GM12878 (cell line): ENCODE data around the gene PID1. TPM values are rescaled to one million over a fixed set of nuclear protein-coding genes. Genes with fewer than 3 reads are reported as not detected.

Source experiments
- ATAC-seq: fragments of 200-7000 bp; cut with Tn5 transposase; 3 replicates; pipeline ENCODE4 v1.9.1; 2020; ENCODE audit warnings: mild to moderate bottlenecking, moderate library complexity
- BruUV-seq: library from RNA; stranded (reverse); fragments of 400-500 nt; replicated peaks from 2 replicates; lab custom pipeline; 2021; lab: Mats Ljungman, UMichigan
- CTCF ChIA-PET: fragments of 300-600 bp; sonication (Branson Sonifier 250); formaldehyde crosslinking; extraction: SDS; loops from one replicate; lab custom pipeline; 2021; ENCODE audit warnings: inconsistent platforms; lab: Yijun Ruan, JAX
- POLR2A ChIA-PET: fragments of 350-600 bp; formaldehyde crosslinking; extraction: SDS; loops from one replicate; lab custom pipeline; 2021; ENCODE audit warnings: inconsistent platforms; lab: Charles Lee
- RAD21 ChIA-PET: fragments of 300-600 bp; sonication (Branson Sonifier 250); formaldehyde crosslinking; loops from one replicate; lab custom pipeline; 2023; ENCODE audit warnings: antibody characterized with exemption; ENCODE audit not compliant: unreplicated experiment; lab: Charles Lee
- SMC1A ChIA-PET: fragments of 300-600 bp; sonication (Branson Sonifier 250); formaldehyde crosslinking; loops from one replicate; lab custom pipeline; 2023; ENCODE audit not compliant: unreplicated experiment, uncharacterized antibody; lab: Charles Lee
- DNase-seq: peaks from one replicate; pipeline ENCODE4 v3.0.0-alpha.2; 2011; ENCODE audit warnings: low read depth, low spot score
- FAIRE-seq: peaks from 3 replicates; lab custom pipeline; 2011; peaks lifted over from hg19 to GRCh38; lab: Jason Lieb, UNC
- H2AFZ ChIP-seq: 2 replicates; pipeline ENCODE4 v1.6.0; 2011; ENCODE audit warnings: low read depth, low read length, control low read depth; ENCODE audit not compliant: control insufficient read depth
- H3K27ac ChIP-seq: 2 replicates; pipeline ENCODE4 v1.5.1; 2011; ENCODE audit warnings: control low read depth; ENCODE audit not compliant: control insufficient read depth, insufficient read depth
- H3K27me3 ChIP-seq, 2 experiments: replicated peaks in 1 of 2; 2 replicates each; pipeline versions ENCODE4 v1.6.0 to v1.6.1; 2011; ENCODE audit warnings: low read length in 1 of 2; ENCODE audit not compliant: control insufficient read depth in 2 of 2, insufficient read depth in 2 of 2
- H3K36me3 ChIP-seq, 2 experiments: 2 replicates each; pipeline ENCODE4 v1.5.1; 2011; ENCODE audit warnings: low read length in 1 of 2; ENCODE audit not compliant: control insufficient read depth in 2 of 2, insufficient read depth in 2 of 2
- H3K4me1 ChIP-seq: 2 replicates; pipeline ENCODE4 v1.6.1; 2011; ENCODE audit warnings: mild to moderate bottlenecking, low read length, moderate library complexity, mixed read lengths; ENCODE audit not compliant: control insufficient read depth, insufficient read depth
- H3K4me2 ChIP-seq: 2 replicates; pipeline ENCODE4 v1.6.0; 2011; ENCODE audit warnings: control low read depth; ENCODE audit not compliant: control insufficient read depth, insufficient read depth
- H3K4me3 ChIP-seq: fragments of 200-600 bp; sonication (generic); 2 replicates; pipeline ENCODE4 v1.5.1; 2016
- H3K79me2 ChIP-seq: 2 replicates; pipeline ENCODE4 v1.6.0; 2011; ENCODE audit warnings: low read length; ENCODE audit not compliant: control insufficient read depth, insufficient read depth
- H3K9ac ChIP-seq: 2 replicates; pipeline ENCODE4 v1.8.0; 2011; ENCODE audit warnings: low read length, control low read depth, mixed read lengths; ENCODE audit not compliant: control insufficient read depth, insufficient read depth
- H3K9me3 ChIP-seq: replicated peaks from 3 replicates; pipeline ENCODE4 v1.5.1; 2011; ENCODE audit warnings: mild to moderate bottlenecking, low read length; ENCODE audit not compliant: control insufficient read depth, insufficient read depth
- H4K20me1 ChIP-seq: 2 replicates; pipeline ENCODE4 v1.6.0; 2011; ENCODE audit not compliant: control insufficient read depth, insufficient read depth
- BCL3 ChIP-seq: IDR thresholded peaks from 2 replicates; pipeline ENCODE4 v1.6.1; 2011; ENCODE audit warnings: borderline replicate concordance, low read depth, mild to moderate bottlenecking, moderate library complexity, low read length; ENCODE audit not compliant: insufficient read depth, poor library complexity, severe bottlenecking
- CBX3 ChIP-seq: fragments of 200-600 bp; sonication (generic); IDR thresholded peaks from 2 replicates; pipeline ENCODE4 v1.6.1; 2016; ENCODE audit warnings: low read depth, borderline replicate concordance
- CHD1 ChIP-seq: IDR thresholded peaks from 2 replicates; pipeline ENCODE4 v1.6.1; 2012; ENCODE audit warnings: low read depth, low read length, improper control_type of control experiment
- KAT2A ChIP-seq: conservative IDR thresholded peaks from 2 replicates; pipeline ENCODE4 v1.6.1; 2011; ENCODE audit warnings: low read depth, low read length; ENCODE audit not compliant: control insufficient read depth
- MTA2 ChIP-seq: fragments of 450-650 bp; IDR thresholded peaks from 2 replicates; pipeline ENCODE4 v1.6.1; 2016; ENCODE audit warnings: low read depth, mild to moderate bottlenecking, moderate library complexity
- NFXL1 ChIP-seq: fragments of 450-650 bp; IDR thresholded peaks from 2 replicates; pipeline ENCODE4 v1.6.1; 2017; ENCODE audit warnings: antibody characterized with exemption, mild to moderate bottlenecking, borderline replicate concordance
- PAX8 ChIP-seq: fragments of 450-650 bp; IDR thresholded peaks from 2 replicates; pipeline ENCODE4 v1.6.1; 2017; ENCODE audit warnings: mild to moderate bottlenecking, moderate library complexity
- POLR2AphosphoS2 ChIP-seq: IDR thresholded peaks from 2 replicates; pipeline ENCODE4 v1.6.1; 2011; ENCODE audit warnings: low read depth, mild to moderate bottlenecking, low read length, improper control_type of control experiment, moderate library complexity
- RELA ChIP-seq: fragments of 450-650 bp; IDR thresholded peaks from 2 replicates; pipeline ENCODE4 v1.8.0; 2014; ENCODE audit warnings: borderline replicate concordance; ENCODE audit not compliant: partially characterized antibody
- RUNX3 ChIP-seq: IDR thresholded peaks from 2 replicates; pipeline ENCODE4 v1.6.1; 2012; ENCODE audit warnings: low read length, inconsistent platforms
- SMAD1 ChIP-seq: fragments of 450-650 bp; IDR thresholded peaks from 2 replicates; pipeline ENCODE4 v1.6.1; 2018; ENCODE audit warnings: mild to moderate bottlenecking, low read depth; ENCODE audit not compliant: partially characterized antibody
- SPI1 ChIP-seq: IDR thresholded peaks from 2 replicates; pipeline ENCODE4 v1.6.1; 2011; ENCODE audit warnings: low read depth, mild to moderate bottlenecking, low read length, moderate library complexity, borderline replicate concordance; ENCODE audit not compliant: insufficient read depth
- SRF ChIP-seq, 2 experiments: IDR thresholded peaks; 2 replicates each; pipeline ENCODE4 v1.6.1; 2011; ENCODE audit warnings: low read depth in 2 of 2, low read length in 2 of 2, mild to moderate bottlenecking in 1 of 2, moderate library complexity in 1 of 2
- SUZ12 ChIP-seq: fragments of 200-600 bp; sonication (generic); IDR thresholded peaks from one replicate; pipeline ENCODE4 v1.6.1; 2018; ENCODE audit warnings: antibody characterized with exemption, mild to moderate bottlenecking; ENCODE audit not compliant: unreplicated experiment
- TCF7 ChIP-seq: IDR thresholded peaks from 2 replicates; pipeline ENCODE4 v1.6.1; 2014; ENCODE audit warnings: antibody characterized with exemption, borderline replicate concordance
- ZSCAN29 ChIP-seq: fragments of 450-650 bp; IDR thresholded peaks from 2 replicates; pipeline ENCODE4 v1.6.1; 2017; ENCODE audit warnings: mild to moderate bottlenecking, moderate library complexity
- WGBS: methylation state at CpG from one replicate; pipeline ENCODE4 v1.1.6; 2016; ENCODE audit warnings: low lambda C conversion rate; ENCODE audit not compliant: insufficient replicate concordance, insufficient coverage; ENCODE audit errors: missing lambda C conversion rate; 5-methylcytosine and 5-hydroxymethylcytosine counted together
- in situ Hi-C: fragments of 300-500 bp; cut with MboI; formaldehyde crosslinking; loops from 9 replicates; pipeline ENCODE4 v1.14.3; 2018; ENCODE audit warnings: mixed read lengths
- intact Hi-C: fragments of 100-400 bp; cut with micrococcal nuclease; formaldehyde crosslinking; loops from one replicate; pipeline ENCODE4 v1.14.2; 2022; ENCODE audit not compliant: unreplicated experiment
- polyA plus RNA-seq, 11 experiments: library from polyadenylated mRNA; depleted of rRNA in 4 of 11; unstranded in 6 of 11; stranded (reverse) in 5 of 11; fragments of >200 nt; fragmentation: Nextera tagmentation in 4 of 11; fragmentation: Illumina TruSeq in 1 of 11; extraction: Ambion mirVana in 4 of 11; extraction: Trizol in 1 of 11; gene quantifications; 1 replicate in 1 of 11; 2 replicates in 10 of 11; pipeline versions ENCODE4 v1.2.1 to v1.2.3, GENCODE V29; 2011 to 2016; ENCODE audit warnings: inconsistent platforms in 2 of 11, missing spikeins in 2 of 11, low read depth in 1 of 11
- total RNA-seq, 4 experiments: library from RNA; depleted of rRNA in 3 of 4; stranded (reverse); fragments of >200 nt in 3 of 4; fragmentation: Illumina TruSeq in 1 of 4; extraction: Trizol in 1 of 4; gene quantifications; 2 replicates each; pipeline versions ENCODE4 v1.2.1 to v1.2.3, GENCODE V29; 2013 to 2021

The PID1 gene
- total and polyA plus RNA-seq, 10 of the 15 experiments (the other 5 are each of a cell fraction or from before 2014, with no cell fraction given): not detected

DNA sequence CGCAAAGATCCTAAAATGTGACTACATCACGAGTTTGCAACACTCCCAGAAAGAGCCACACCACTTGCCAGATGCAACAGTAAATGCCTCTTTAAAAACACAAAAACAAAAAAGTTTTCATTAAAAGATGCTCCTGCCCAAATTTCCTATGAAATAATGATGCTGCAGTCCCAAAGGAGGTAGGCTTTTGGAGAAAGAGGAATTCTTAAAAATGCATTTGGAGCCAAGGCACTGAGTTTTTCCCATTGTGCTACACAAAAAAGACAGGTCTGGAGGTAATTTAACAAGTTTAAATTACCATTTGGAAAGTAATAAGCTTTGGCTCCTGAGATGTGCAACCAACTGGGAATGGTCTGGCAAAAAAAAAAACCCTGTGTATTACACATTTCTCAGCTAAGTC lies 145.0 kb downstream of the PID1 start:
- intact Hi-C loops: no loop called here
- SMC1A ChIA-PET: no interaction called here
- no peak for FAIRE-seq
- TF ChIP-seq MTA2 (no peak), ZSCAN29 (no peak), SMAD1 (no peak), POLR2AphosphoS2 (no peak), KAT2A (no peak), SUZ12 (no peak), RELA (no peak), BCL3 (no peak), SRF (IDR thresholded peaks at IDR 0.05; ENCODE audit: low read depth in 2 of 2, low read length in 2 of 2) (no peak), RUNX3 (no peak), CBX3 (no peak), CHD1 (no peak), TCF7 (no peak), NFXL1 (no peak), PAX8 (no peak), SPI1 (no peak)
- TF ChIP-seq, all 136 proteins: peak for 0
- Histone ChIP-seq H3K9me3 (no peaks in the 10 kb centered on the region; the same call in 1 of the 3 replicates), H3K27ac (no peak overlapping the region), H3K4me1 (no peaks in the 10 kb centered on the region), H3K9ac (no peak overlapping the region), H4K20me1 (no peaks in the 10 kb centered on the region), H3K79me2 (no peaks in the 10 kb centered on the region), H3K27me3 (no peaks in the 10 kb centered on the region), H3K4me3 (no peak overlapping the region), H2AFZ (no peak overlapping the region), H3K36me3 (no peaks in the 10 kb centered on the region), H3K4me2 (no peak overlapping the region)
- BruUV-seq: no TSS peak
- ChIA-PET RAD21 (no interaction called here), CTCF (no interaction called here), POLR2A (no interaction called here)
- ATAC-seq (no peak), DNase-seq (no peak)
- in situ Hi-C loops: no loop called here
- WGBS: 38% methylated on average over 2 of the region's 2 CpGs
